ENCODE data around the gene TMEM178A. TPM values are rescaled to one million over a fixed set of nuclear protein-coding genes. Genes with fewer than 3 reads are reported as not detected.

The TMEM178A gene
- total RNA-seq, 4 donors from 2014 or later = 1.2 to 5.0 (median 3.6) TPM

GRCh38 chr2:39762448-39762847 is 96.7 kb downstream of the TMEM178A start:
- no peak for DNase-seq (ENCODE audit: extremely low spot score)
- H3K36me3 ChIP-seq = peaks cover 11 to 66% (median 40%) of the 10 kb centered on the region in 4 donors
- no peaks in the 10 kb centered on the region for H3K27me3 ChIP-seq
- H3K27ac ChIP-seq (replicated peaks in 1 of 4) = no peak overlapping the region
- WGBS = 100% methylated on average over 2 of the region's 2 CpGs
- no peak for TF ChIP-seq POLR2A (IDR thresholded peaks at IDR 0.05; ENCODE audit: low read depth)
- TF ChIP-seq EP300 (IDR thresholded peaks at IDR 0.05) = no peak
- no peak overlapping the region for H3K4me3 ChIP-seq
- H3K9me3 ChIP-seq = no peaks in the 10 kb centered on the region
- H3K4me1 ChIP-seq = no peaks in the 10 kb centered on the region
- intact Hi-C loops (cut with DNase I) = no loop called here

Other genes starting within 250 kb of the TMEM178A start
- 10 to 100 TPM; 39.6 to 72.5 (median 53.8) TPM for gene MAP4K3, start 228.6 kb upstream of the TMEM178A start, total RNA-seq
- 10 to 100 TPM in 2 of 4 donors, 1 to 10 TPM in 2; 5.4 to 10.9 (median 9.7) TPM for gene THUMPD2, start 113.3 kb downstream of the TMEM178A start, total RNA-seq

All from esophagus muscularis mucosa (tissue), 4 donors.